B cell (primary cell): ENCODE measurements around the gene COL16A1.

Experiments used
- CTCF ChIP-seq: fragments of 200-600 bp; IDR thresholded peaks from one replicate; pipeline ENCODE4 v1.8.0; 2022; ENCODE audit warnings: antibody characterized with exemption, mild to moderate bottlenecking
- EZH2 ChIP-seq: IDR thresholded peaks from 2 replicates; pipeline ENCODE4 v1.6.1; 2012; ENCODE audit warnings: borderline replicate concordance, low read depth, mild to moderate bottlenecking, moderate library complexity, low read length; ENCODE audit not compliant: insufficient read depth, poor library complexity, severe bottlenecking

DNA sequence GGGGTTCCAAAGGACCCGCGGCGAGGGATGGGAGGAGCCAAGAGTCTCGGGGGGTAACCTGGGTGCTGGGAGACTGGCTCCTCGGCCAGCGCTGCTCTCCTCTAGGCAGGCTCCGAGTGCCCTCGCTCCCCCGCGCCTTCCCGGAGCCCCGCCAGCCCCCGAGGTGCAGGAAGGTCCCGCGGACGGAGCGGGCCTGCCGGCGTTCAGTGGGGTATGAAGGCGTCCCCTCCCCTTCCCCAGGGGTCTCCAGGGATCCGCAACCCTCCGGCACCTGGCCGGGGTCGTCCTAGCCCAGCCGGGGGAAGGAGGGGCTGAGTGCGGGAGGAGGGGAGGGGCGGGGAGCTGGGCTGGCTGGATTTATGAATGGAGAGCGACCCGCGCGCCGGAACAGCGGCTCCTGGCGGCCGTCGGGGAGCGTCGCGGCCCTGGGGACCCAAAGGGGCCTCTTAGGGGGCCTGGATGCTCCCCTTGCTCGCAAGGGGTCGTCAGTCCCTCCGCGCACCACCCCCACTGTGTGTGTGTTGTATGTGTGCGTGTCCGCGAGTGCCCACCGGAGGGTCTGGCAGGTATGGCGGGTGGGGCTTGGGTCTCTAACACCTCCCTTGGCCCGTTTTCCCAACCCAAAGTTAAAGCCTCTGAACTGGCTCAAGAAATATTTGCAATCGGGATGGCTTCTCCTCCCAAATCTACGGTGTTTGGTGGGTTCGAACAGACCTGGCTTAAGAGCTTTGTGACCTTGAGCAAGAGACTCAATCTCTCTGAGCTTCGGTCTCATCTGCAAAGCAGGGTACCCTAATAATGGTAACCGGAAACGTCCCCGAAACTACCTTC is 85.7 kb downstream of the COL16A1 start:
- TF ChIP-seq CTCF (peak; percentile 87), EZH2 (no peak)
